Raji (cell line): ENCODE measurements around the gene PHYKPL.

Experiments used
- POLR2A ChIP-seq: IDR thresholded peaks from 2 replicates; pipeline ENCODE4 v1.6.1; 2011; ENCODE audit warnings: low read depth, low read length, control low read depth; ENCODE audit not compliant: insufficient read depth

Gene PHYKPL

DNA sequence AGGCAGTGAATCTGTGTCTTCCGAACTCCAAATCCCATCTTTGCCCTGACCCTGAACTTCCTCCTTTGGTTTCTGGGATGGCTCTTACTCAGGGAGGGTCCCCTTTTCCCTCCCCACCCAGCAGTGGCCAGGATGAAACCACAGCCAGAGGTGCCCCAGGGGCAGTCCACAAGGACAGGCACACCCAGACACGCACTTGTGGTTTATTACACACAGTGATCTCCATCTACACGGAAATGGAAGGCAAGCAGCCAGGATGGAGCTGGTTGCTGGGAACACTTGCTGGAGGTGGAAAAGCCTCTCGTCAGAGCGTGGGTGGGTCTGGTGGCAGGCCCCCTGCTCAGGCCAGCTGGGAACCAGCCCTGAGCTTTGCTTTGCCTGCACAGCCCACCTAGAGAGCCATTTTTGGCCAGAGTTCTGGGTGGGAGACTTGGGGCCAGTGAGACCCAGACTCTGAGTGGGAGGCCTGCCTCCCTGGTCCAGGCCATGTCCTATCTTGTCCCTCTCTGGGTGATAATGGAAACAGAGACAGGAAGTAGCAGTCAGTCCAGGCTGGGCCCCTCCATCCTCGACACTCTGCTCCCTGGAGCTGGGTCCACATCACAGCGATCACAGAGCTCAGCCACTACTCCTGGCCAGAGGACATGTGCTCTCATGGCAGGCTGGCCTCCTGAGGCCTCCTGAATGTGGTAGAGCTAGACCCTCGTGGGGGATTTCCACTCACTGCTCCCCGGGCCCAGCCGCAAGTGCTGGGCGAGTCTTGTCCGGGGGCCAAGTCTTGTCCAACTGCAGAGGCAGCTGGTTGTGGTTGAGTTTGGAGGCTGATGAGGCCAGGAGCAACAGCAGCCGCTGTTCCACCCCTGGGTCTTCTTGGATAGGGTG lies 5.1 kb upstream of the PHYKPL start:
- no peak for TF ChIP-seq POLR2A

DNA sequence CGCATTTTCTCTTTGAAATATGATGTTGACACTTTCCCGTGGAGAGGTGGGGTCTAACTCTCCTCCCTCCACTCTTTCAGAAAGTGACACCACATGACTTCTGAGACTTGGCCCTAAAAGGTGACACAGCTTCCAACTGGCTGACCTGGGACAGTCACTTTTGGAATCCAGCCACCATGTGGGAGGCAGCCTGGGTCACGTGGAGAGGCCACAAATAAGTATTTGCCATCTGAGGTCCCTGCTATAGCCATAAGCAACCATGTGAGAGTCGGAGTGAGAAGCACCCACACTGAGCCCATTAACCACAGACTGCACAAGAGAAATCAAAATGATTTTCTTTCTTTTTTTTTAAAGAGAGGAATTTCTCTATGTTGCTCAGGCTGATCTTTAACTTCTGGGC lies 4.1 kb upstream of the PHYKPL start:
- no peak for TF ChIP-seq POLR2A

DNA sequence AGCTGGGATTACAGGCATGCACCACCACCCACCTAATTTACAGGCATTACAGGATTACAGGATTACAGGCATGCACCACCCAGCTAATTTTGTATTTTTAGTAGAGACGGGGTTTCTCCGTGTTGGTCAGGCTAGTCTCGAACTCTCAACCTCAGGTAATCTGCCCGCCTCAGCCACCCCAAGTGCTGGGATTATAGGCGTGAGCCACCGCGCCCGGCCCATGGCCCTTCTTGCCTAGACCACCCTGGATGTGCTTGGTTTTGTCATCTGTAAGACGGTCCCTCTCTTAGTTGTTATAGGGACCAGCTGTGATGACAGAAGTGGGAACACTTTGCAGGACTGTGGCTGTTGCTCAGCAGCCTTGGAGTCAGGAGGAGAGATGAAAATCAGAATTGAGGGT lies 3.5 kb upstream of the PHYKPL start:
- no peak for TF ChIP-seq POLR2A

DNA sequence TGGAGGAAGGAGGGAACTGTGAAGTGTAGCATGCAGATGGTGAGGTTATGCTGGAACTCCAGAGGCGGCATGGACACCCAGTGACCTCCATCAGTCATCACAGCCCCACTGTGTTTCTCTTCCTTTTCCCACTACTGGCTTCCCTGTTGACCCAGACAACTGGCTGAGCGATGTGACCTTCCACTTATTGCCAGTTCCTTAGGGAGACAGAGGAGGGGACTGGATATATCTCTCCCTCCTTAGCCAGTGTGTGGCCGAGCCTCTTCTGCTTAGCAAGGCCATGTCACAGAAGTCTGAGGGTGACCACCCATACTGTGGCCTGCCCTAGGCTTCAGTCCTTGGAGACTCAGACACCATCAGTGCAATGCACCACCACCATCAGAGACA lies 3.0 kb upstream of the PHYKPL start:
- TF ChIP-seq POLR2A = no peak

DNA sequence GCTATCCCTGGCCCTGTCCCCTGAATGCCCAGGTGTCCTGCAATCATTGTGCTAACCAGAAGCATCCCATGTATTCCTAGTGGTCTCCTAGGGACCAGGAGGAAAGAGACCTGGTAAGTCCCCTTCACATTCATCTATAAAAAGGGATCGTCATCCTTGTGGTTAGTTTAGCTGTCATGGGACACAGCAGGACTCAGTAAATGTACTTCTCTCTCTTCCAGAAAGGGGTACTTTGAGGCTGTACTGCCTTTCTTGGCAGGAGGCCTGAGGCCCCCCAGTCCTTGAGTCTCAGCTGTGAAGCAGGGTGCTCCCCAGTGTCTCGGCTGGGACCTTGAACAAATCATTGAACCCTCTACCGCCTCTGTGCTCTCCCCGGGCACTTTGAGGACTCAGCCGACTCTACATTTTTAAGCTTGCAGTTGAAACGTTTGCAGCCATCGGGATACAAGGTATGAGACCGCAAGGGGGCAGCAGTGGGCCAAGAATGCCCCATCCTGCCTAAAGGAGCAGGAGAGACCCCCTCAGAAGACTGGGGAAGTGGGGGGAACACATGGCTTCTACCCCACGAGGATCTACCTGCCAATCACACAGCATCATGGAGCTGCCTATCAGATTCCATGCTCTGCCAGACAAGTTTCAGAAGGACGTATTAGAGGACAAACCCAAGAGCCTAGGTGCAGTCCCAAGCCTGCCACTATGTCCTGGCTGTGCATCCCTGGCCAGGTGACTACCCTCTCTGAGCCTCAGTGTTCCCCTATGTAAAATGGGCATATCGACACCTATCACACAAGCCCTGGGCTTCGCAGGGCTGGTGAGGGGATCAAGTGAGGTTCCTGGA lies 2.4 kb upstream of the PHYKPL start:
- TF ChIP-seq POLR2A = no peak

DNA sequence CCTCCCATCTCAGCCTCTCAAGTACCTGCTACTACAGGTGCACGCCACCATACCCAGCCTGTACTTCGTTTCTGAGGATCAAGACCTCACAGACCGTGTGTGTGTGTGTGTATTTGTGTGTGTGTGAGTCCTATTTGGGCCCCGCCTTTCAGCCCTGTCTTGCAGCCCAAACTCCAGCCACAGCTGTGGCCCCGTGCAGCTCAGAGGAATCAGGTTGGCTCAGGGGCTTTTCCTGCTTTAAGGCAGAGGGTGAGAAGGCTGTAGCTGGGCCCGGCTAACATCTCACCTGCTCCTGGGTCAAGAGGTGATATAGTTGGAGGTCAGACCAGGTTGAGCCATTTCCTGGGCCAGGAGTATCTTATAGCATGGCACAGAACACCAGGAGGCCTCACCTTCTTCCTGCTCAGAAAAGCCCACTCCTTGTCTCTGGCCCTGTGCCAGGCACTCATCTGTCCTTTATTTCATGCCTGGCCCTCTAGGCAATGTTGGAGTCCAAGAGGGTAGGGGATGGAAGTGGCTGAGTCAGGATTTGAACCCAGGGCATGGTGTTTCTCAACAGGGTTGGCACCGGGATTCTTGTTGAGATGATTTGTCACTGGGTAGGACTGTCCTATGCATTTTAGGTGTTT lies 1.6 kb upstream of the PHYKPL start:
- no peak for TF ChIP-seq POLR2A

DNA sequence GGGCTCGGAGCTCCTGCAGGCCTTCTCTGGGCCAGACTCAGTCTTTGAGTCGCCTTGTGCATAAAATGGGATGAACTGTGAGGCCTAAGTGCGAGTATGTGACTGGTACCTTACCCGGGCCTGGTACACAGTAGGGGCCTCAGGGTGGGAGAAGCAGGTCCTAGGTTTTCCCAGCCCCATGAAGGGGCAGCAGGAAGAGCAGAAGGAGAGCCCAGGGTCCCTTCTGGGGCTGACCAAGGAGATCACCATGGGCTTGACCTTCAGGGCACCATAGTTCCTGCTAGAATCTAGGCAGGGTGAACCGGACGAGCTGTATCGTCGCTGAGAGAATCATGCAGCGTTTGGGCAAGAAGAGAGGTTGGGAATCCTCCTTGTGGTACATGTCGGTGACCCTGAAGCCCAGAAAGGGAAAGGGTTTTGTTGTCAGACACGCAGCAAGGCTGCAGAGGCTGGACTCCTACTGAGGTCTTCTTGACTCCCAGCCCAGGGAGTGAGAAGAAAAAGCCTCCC lies 373 bp upstream of the PHYKPL start:
- 0 out of 2 replicates have a peak, but pooled peaks have one; percentile 31 for TF ChIP-seq POLR2A

DNA sequence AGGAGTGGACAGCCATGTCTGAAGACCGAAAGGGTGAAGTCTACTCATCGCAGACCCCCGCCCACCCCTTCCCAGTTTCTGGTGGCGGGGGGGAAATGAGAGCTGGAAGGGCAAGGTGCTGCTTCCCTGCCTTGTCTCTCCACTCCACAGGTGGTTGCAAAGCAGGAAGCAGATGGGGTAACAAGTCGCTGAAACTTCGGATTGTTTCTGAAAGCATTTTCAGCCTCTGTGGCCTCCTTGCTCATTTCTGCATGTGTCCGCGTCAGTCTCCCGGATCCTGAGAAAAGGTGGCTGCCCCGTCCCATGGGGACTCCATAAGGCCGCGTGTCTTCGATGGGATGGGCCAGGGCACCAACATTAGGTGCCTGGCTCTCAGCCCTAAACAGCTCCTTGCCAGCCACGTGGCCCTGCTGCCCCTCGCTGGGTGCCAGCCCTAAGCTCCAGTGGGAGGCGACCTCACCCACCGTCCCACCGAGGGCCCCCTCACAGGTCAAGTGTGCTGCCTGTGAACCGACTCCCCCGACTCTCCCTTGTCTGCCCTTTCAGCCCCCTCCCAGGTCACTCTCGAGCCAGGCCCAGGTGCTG lies 971 bp downstream of the PHYKPL start:
- TF ChIP-seq POLR2A = no peak

DNA sequence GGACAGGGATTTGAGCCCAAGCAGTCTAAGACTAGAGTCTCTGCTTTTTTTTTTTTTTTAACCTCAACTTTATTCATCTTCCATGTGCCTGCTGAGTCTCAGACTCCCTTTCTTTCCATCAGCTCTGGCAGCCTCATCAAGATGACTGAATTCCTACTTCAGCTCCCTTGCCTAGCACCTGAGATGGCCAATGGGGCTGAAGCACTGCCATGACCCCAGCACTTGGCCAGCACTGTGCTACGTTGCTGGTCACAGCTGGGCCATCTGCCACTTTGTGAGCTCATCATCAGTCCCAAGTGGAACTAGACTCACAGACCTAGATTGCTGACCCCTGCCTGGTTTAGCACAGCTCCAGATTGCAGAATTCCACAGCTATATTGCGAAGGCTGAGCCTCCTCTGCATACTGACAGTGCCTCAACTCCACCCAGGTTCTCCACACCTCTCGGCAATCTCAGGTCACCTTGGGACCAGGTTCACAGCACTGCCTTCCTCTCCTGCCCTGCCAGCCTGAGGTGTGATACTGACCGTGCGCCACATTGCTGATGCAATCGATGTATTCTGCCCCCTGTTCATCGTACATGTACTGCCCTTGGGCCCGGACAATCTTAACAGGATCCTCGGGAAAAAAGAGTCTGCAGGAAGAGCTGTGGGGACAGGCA lies 1.6 kb downstream of the PHYKPL start:
- TF ChIP-seq POLR2A = peak; percentile 19; the same call in 1 of the 2 replicates

DNA sequence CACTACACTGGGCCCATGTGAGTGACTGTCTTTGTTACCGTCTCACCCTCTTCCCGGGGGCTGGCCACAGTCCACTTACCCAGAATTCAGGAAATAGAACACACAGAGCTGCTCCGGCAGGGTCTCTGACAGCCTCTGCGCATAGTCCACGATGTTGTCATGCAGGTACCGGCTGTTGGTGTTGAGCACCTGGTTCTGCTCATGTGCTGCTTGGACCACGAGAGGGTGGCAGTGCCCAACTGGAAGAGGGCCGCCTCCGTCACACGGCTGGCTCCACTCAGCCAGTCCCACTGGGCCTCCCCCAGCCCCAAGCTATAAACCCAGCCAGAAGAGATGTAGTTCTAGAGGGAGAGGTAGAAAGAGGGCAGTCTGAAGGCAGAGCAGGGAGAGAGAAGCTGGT lies 2.7 kb downstream of the PHYKPL start:
- TF ChIP-seq POLR2A = no peak

DNA sequence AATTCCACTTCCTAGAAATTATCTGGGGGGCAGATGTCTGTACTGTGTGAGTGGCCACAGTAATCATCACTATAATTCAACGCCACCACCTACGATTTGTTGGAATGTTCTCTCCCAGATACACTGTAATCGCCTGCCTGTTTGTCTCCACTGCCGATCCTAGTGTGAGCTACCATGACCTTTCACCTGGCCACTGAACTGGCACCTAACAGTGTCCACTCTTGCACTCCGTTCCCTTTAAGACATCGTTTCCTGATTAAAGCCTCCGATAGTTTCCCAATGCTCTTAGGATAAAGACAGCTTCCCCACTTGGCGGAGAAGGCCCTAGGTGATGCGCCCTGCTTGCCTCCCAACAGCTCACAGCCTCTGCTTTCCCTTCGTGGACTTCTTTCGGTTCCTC lies 4.0 kb downstream of the PHYKPL start:
- TF ChIP-seq POLR2A = no peak

DNA sequence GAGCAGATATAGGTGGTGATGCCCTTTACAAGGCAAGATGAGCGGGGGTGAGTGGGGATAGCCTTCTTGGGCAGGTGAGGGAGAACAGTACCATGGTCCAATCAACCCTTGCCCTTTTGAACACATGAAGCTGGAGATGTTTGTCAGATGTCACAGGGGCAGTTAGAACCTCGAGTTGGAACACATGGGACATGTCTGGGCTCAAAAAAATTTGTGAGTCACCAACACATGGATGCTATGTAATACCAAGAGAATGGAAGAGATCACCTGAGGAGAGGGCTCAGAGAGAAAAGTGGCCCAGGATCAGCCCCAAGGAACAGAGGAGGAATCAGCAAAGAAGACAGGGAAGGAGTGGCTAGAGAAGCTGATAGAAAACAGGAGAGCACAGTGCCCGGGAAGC lies 4.7 kb downstream of the PHYKPL start:
- no peak for TF ChIP-seq POLR2A

DNA sequence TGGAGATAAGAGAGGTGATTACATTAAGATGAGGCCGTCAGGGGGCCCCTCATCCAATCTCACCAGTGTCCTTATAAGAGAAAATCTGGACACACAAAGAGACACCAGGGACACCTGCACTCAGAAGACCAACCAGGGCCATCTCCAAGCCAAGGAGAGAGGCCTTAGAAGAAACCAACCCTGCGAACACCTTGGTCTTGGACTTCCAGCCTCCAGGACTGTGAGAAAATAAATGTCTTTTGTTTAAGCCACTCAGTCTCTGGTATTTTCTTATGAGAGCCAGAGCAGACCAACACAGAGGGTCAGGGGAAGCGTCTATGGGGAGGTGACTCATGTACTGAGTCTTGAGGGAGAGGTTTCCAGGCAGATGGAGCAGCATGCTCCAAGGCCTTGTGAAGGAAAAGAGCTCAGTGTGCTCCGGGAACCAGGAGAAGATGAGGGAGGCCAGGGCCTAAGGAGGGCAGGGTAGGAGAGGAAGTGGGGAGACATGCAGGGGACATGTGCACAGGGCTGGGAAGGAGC lies 5.4 kb downstream of the PHYKPL start:
- no peak for TF ChIP-seq POLR2A

DNA sequence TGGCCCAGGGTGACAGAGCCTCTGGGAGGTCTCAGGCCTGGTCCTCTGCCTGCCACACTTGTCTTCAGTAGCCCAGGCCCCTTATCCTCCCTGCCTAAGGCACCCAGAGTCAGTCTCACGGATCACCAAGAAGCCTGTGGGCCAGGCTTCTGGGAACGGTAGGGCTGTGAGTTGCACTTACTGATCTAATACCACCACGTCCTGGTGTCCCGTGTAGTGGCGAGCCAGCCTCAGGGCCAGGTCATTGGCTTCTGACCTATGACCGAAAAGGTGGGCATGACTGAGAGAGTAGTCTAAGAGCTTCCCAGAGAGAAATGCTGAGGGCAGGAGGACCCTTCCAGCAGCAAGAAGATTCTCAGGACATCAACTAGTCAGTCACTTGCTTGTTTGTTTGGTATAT lies 7.4 kb downstream of the PHYKPL start:
- TF ChIP-seq POLR2A = no peak
